ENCODE measurements around the gene FDX2. TPM values are rescaled to one million over a fixed set of nuclear protein-coding genes. Genes with fewer than 3 reads are reported as not detected.

FDX2 gene
- total RNA-seq, 4 donors from 2014 or later: 9.1 to 32.0 (median 21.9) TPM

GRCh38 chr19:10352764-10353671 lies 37.2 kb upstream of the FDX2 start:
- ATAC-seq (peak; percentile 54 to 71), DNase-seq (peak; percentile 27 to 50)
- no peaks in the 10 kb centered on the region for H3K9me3 ChIP-seq
- intact Hi-C loops (cut with DNase I; ENCODE audit: low total_unique reads) (no loop called here), in situ Hi-C loops (cut with MboI; ENCODE audit: low sequenced_read_pairs in 4 of 4) (no loop called here)
- no peaks in the 10 kb centered on the region for H3K4me1 ChIP-seq
- H3K27me3 ChIP-seq: no peaks in the 10 kb centered on the region
- peaks cover 0 to 34% of the 10 kb centered on the region in 2 donors for H3K36me3 ChIP-seq
- peak overlapping the region in 3 of 4 donors; percentile 44 to 71 (median 67) for H3K27ac ChIP-seq
- peak overlapping the region in 2 of 4 donors; percentile 15 to 33 for H3K4me3 ChIP-seq
- TF ChIP-seq CTCF (IDR thresholded peaks at IDR 0.05 in 4 of 5, conservative IDR thresholded peaks at IDR 0.05 in 1 of 5) (no peak), POLR2A (IDR thresholded peaks at IDR 0.05) (no peak)

GRCh38 chr19:10346509-10346908 lies 30.7 kb upstream of the FDX2 start:
- H3K9me3 ChIP-seq: no peaks in the 10 kb centered on the region
- H3K4me3 ChIP-seq: no peak overlapping the region
- intact Hi-C loops (cut with DNase I; ENCODE audit: low total_unique reads) (no loop called here), in situ Hi-C loops (cut with MboI; ENCODE audit: low sequenced_read_pairs in 4 of 4) (no loop called here)
- no peaks in the 10 kb centered on the region for H3K4me1 ChIP-seq
- ATAC-seq: peak in 1 of 2 donors; percentile 27
- no peak overlapping the region for H3K27ac ChIP-seq
- peaks cover 0 to 6% of the 10 kb centered on the region in 2 donors for H3K36me3 ChIP-seq
- TF ChIP-seq CTCF (IDR thresholded peaks at IDR 0.05 in 4 of 5, conservative IDR thresholded peaks at IDR 0.05 in 1 of 5) (no peak), POLR2A (IDR thresholded peaks at IDR 0.05) (no peak)
- H3K27me3 ChIP-seq: no peaks in the 10 kb centered on the region
- DNase-seq: no peak

GRCh38 chr19:10344780-10345179 lies 29.0 kb upstream of the FDX2 start:
- no peaks in the 10 kb centered on the region for H3K9me3 ChIP-seq
- H3K4me1 ChIP-seq: no peaks in the 10 kb centered on the region
- DNase-seq (no peak), ATAC-seq (no peak)
- intact Hi-C loops (cut with DNase I; ENCODE audit: low total_unique reads) (no loop called here), in situ Hi-C loops (cut with MboI; ENCODE audit: low sequenced_read_pairs in 4 of 4) (no loop called here)
- no peak overlapping the region for H3K27ac ChIP-seq
- no peak overlapping the region for H3K4me3 ChIP-seq
- no peaks in the 10 kb centered on the region for H3K27me3 ChIP-seq
- no peaks in the 10 kb centered on the region for H3K36me3 ChIP-seq
- no peak for TF ChIP-seq POLR2A (IDR thresholded peaks at IDR 0.05)

GRCh38 chr19:10343495-10343894 lies 27.7 kb upstream of the FDX2 start:
- no peak overlapping the region for H3K27ac ChIP-seq
- H3K9me3 ChIP-seq: no peaks in the 10 kb centered on the region
- no peaks in the 10 kb centered on the region for H3K4me1 ChIP-seq
- no peak overlapping the region for H3K4me3 ChIP-seq
- H3K27me3 ChIP-seq: no peaks in the 10 kb centered on the region
- intact Hi-C loops (cut with DNase I; ENCODE audit: low total_unique reads) (no loop called here), in situ Hi-C loops (cut with MboI; ENCODE audit: low sequenced_read_pairs in 4 of 4) (no loop called here)
- no peaks in the 10 kb centered on the region for H3K36me3 ChIP-seq
- no peak for DNase-seq
- TF ChIP-seq CTCF (IDR thresholded peaks at IDR 0.05 in 4 of 5, conservative IDR thresholded peaks at IDR 0.05 in 1 of 5): no peak
- TF ChIP-seq POLR2A (IDR thresholded peaks at IDR 0.05): no peak
- no peak for ATAC-seq

GRCh38 chr19:10339977-10340376 lies 24.2 kb upstream of the FDX2 start:
- Histone ChIP-seq H3K4me1 (peaks cover 0 to 3% of the 10 kb centered on the region in 2 donors), H3K9me3 (no peaks in the 10 kb centered on the region), H3K4me3 (no peak overlapping the region), H3K27ac (no peak overlapping the region), H3K36me3 (no peaks in the 10 kb centered on the region), H3K27me3 (no peaks in the 10 kb centered on the region)
- TF ChIP-seq POLR2A (IDR thresholded peaks at IDR 0.05) (no peak), CTCF (IDR thresholded peaks at IDR 0.05 in 4 of 5, conservative IDR thresholded peaks at IDR 0.05 in 1 of 5) (no peak)
- ATAC-seq (no peak), DNase-seq (no peak)
- intact Hi-C loops (cut with DNase I; ENCODE audit: low total_unique reads): loop anchor here (10.0 kb wide), 2 partner anchors 225 to 505 kb away; partner anchors contain the start of genes EIF3G, P2RY11 and PIN1
- in situ Hi-C loops (cut with MboI; ENCODE audit: low sequenced_read_pairs in 4 of 4): no loop called here

All from gastrocnemius medialis (tissue), 4 donors.